ENCODE results near the gene BCKDK.

The BCKDK gene

GRCh38 chr16:31080035-31080629 is 28.1 kb upstream of the BCKDK start:
- no peak for DNase-seq (ENCODE audit: low spot score)

GRCh38 chr16:31080756-31081419 is 27.3 kb upstream of the BCKDK start:
- DNase-seq (ENCODE audit: low spot score): no peak

- DNase-seq (ENCODE audit: low spot score): no peak
Observed at GRCh38 chr16:31081428-31082351, 26.5 kb upstream of the BCKDK start.

GRCh38 chr16:31082368-31083045 is 25.7 kb upstream of the BCKDK start:
- no peak for DNase-seq (ENCODE audit: low spot score)

GRCh38 chr16:31083081-31083480 is 25.1 kb upstream of the BCKDK start:
- DNase-seq (ENCODE audit: low spot score): no peak

- no peak for DNase-seq (ENCODE audit: low spot score)
Observed at GRCh38 chr16:31083556-31083955, 24.6 kb upstream of the BCKDK start.

GRCh38 chr16:31083981-31084380 is 24.2 kb upstream of the BCKDK start:
- DNase-seq (ENCODE audit: low spot score): no peak

GRCh38 chr16:31084584-31085302 is 23.4 kb upstream of the BCKDK start:
- no peak for DNase-seq (ENCODE audit: low spot score)

GRCh38 chr16:31085411-31085810 is 22.8 kb upstream of the BCKDK start:
- DNase-seq (ENCODE audit: low spot score): no peak

GRCh38 chr16:31085873-31086628 is 22.1 kb upstream of the BCKDK start:
- no peak for DNase-seq (ENCODE audit: low spot score)

- no peak for DNase-seq (ENCODE audit: low spot score)
Observed at GRCh38 chr16:31086629-31086906, 21.6 kb upstream of the BCKDK start.

GRCh38 chr16:31087481-31087880 is 20.7 kb upstream of the BCKDK start:
- no peak for DNase-seq (ENCODE audit: low spot score)

GRCh38 chr16:31087971-31088370 is 20.2 kb upstream of the BCKDK start:
- no peak for DNase-seq (ENCODE audit: low spot score)

- no peak for DNase-seq (ENCODE audit: low spot score)
Observed at GRCh38 chr16:31088459-31089183, 19.6 kb upstream of the BCKDK start, which contains the start of gene PRSS53. TSS of gene PRSS53 (minus strand) at chr16:31088943. CDS start at chr16:31088809, 134 bp downstream.

GRCh38 chr16:31089199-31089598 is 19.0 kb upstream of the BCKDK start:
- DNase-seq (ENCODE audit: low spot score): no peak

- DNase-seq (ENCODE audit: low spot score): no peak
Observed at GRCh38 chr16:31090540-31090939, 17.6 kb upstream of the BCKDK start.

GRCh38 chr16:31092330-31092729 is 15.9 kb upstream of the BCKDK start:
- DNase-seq (ENCODE audit: low spot score): no peak

GRCh38 chr16:31093132-31093703 is 15.0 kb upstream of the BCKDK start:
- no peak for DNase-seq (ENCODE audit: low spot score)

GRCh38 chr16:31094088-31094423 is 14.1 kb upstream of the BCKDK start:
- no peak for DNase-seq (ENCODE audit: low spot score)

GRCh38 chr16:31094424-31095120 is 13.6 kb upstream of the BCKDK start, which contains the start of gene VKORC1:
TSS of gene VKORC1 (minus strand) at chr16:31094797. CDS start at chr16:31094729, 68 bp downstream.
- peak; percentile 93 for DNase-seq (ENCODE audit: low spot score)

All from kidney capillary endothelial cell (primary cell).